ENCODE measurements around the gene PPP2R1B. TPM values are rescaled to one million over a fixed set of nuclear protein-coding genes. Genes with fewer than 3 reads are reported as not detected.

Gene PPP2R1B
- total RNA-seq, 1 donor from 2014 or later, result 42.4 TPM

GRCh38 chr11:111693224-111693937 lies 72.8 kb downstream of the PPP2R1B start:
- DNase-seq (ENCODE audit: low spot score), result no peak

- DNase-seq (ENCODE audit: low spot score), result no peak
Observed at GRCh38 chr11:111691741-111692140, 74.4 kb downstream of the PPP2R1B start.

- no peak for DNase-seq (ENCODE audit: low spot score)
Observed at GRCh38 chr11:111691176-111691575, 75.0 kb downstream of the PPP2R1B start.

- DNase-seq (ENCODE audit: low spot score), result peak; percentile 23
Observed at GRCh38 chr11:111688013-111688412, 78.2 kb downstream of the PPP2R1B start.

GRCh38 chr11:111684251-111684650 lies 81.9 kb downstream of the PPP2R1B start:
- DNase-seq (ENCODE audit: low spot score), result no peak

- DNase-seq (ENCODE audit: low spot score), result no peak
Observed at GRCh38 chr11:111683806-111684205, 82.4 kb downstream of the PPP2R1B start.

- DNase-seq (ENCODE audit: low spot score), result no peak
Observed at GRCh38 chr11:111680486-111681175, 85.6 kb downstream of the PPP2R1B start.

Other genes with a start within 250 kb of the PPP2R1B start
- gene LAYN, start 225.7 kb downstream of the PPP2R1B start, total RNA-seq, result 20.5 TPM
- gene SIK2, start 163.9 kb downstream of the PPP2R1B start, total RNA-seq, result 27.6 TPM
- 42.4 TPM for gene ALG9, start 105.2 kb upstream of the PPP2R1B start, total RNA-seq
- gene FDXACB1, start 112.8 kb upstream of the PPP2R1B start, total RNA-seq, result 1.8 TPM
- gene CFAP68, start 113.2 kb upstream of the PPP2R1B start, total RNA-seq, result 21.8 TPM
- gene CRYAB, start 145.4 kb upstream of the PPP2R1B start, total RNA-seq, result 277 TPM
- gene HSPB2, start 146.3 kb upstream of the PPP2R1B start, total RNA-seq, result 3.9 TPM
- 34.4 TPM for gene C11orf52, start 152.5 kb upstream of the PPP2R1B start, total RNA-seq
- 25.1 TPM for gene DIXDC1, start 171.0 kb upstream of the PPP2R1B start, total RNA-seq

Data from mucosa of gallbladder (tissue), 1 donor.